Fibroblast of skin of right biceps (primary cell): ENCODE data around the gene GRIA1.
A peak's percentile ranks its signal among the peaks of the same experiment; 100 is the strongest.

ENCODE experiments used
- DNase-seq: peaks from one replicate; pipeline ENCODE4 v3.0.0-alpha.2; 2013

The GRIA1 gene

DNA sequence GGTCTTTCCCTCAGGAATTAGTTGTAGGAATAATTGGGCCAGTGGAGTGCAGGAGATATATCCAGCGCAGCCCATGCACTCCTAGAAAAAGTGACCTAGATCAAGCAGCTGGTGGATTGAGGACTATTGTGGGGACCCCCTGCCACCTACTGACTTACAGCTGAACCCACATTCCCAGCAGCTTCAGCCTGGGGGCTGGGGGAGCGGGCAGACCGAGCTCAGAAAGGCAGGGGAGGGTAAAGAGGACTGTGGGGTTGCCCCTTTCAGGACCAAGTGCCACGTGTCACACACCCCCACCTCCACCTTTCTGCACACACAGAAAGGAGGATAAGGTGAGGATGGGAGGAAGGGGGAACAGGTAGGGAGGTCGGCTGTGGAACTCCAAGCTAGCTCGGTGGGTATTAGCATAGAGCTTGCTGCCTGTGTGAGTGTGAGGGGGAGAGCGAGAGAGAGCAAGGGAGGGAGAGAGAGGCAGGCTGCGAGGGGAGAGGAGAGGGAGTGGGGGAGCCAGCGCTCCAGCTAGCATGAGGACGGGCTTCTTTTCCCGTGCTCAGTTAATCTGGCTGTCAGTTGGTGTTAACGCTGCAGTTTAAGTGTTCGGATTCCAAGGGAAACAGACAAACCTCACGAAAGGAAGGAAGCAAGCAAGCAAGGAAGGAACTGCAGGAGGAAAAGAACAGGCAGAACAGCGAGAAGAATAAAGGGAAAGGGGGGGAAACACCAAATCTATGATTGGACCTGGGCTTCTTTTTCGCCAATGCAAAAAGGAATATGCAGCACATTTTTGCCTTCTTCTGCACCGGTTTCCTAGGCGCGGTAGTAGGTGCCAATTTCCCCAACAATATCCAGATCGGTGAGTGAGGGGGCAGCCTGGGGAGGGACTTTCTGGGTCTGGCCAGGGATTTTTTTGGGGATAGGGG, at the start of gene GRIA1:
TSS of gene GRIA1 (plus strand) at position 553 of the 920 bp plus-strand sequence.
- DNase-seq: peak; percentile 54

DNA sequence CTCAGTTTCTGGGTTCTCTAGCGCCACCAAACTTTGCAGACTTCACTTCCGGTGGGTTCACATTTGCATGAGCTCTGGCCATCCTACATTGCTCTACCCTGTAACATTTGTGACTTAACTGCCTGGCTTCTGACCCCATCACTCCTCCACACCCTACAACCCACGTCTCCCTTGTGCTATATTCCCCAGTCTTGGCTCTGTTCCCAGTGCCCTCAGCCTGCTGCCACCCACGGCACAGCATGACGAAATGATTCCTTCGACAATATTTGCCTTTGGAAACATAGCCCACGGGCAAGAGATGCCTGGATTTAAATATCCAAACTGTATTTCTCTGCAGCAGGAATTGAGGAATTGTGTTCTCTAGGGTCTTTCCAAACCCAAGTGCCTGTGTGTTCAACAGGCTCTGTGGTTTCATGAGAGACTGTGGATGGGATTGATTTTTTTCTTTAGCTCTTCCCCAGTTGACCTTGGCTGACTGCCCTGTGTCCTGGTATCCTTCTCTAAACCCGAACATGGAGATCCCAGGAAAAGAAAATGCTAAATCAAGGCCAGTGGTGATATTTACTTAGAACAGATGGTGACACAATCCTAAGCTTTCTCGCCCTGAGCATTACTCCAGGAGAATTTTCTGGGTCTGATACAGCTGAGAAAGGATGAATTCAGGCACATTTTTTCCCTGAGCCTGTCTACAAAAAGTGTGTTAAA, 44.4 kb upstream of the GRIA1 start:
- DNase-seq: peak; percentile 33

DNA sequence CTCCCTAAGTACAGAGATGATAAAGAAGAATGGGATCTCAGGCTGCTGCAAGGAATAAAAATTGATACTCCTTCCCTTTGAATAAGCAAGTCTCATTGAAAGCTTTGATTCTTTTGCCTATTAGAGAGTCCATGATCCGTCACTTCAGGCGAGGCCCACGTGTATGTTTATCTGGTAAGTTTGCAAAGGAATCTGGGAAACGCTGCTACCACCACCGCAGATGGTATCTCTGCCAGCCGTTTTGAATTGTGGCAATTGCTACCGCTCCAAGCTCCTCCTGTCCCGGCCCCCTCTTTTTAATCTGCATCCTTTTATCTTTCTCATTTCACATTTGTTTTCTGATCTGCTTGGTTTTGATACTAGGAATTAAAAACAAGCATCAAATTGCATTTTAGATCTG, 42.9 kb upstream of the GRIA1 start:
- DNase-seq: no peak

DNA sequence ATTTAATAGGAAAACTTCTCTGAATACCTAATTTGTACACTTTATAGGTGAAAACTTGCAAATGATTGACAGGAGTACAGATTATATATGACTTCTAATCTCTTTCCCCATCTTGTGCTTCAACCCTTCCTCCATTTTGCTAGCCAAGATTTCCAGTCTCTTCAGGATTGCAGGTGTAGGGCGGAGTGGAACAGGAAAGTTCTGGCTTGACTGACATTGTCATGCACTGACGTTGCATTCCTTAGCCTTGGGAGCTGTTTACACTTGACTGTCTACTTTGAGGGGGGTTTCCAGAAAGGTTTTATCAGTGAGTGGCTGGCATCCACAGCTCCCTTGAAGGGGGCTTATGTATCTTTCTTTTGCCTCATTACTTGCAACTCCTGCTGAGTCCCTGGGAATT, 34.1 kb upstream of the GRIA1 start:
- DNase-seq: no peak

DNA sequence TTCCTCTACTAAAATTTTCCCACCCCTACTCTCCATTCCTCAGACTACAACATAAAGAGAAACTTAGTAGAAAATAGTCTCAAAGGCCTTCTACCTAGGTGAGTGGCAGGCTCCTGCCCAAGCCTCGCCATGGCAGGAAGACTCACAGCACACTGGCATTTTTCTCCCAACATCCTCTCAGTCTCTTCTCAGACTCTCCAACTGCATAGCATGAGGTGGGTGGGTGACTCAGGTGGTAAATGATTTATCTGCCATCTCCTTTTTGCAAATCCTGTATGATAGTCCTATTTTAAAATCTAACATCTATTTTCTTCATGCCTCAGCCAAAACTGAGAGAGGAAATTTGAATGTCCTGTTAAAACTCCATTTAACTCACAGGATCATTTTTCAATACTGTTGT, 33.5 kb upstream of the GRIA1 start:
- DNase-seq: no peak

DNA sequence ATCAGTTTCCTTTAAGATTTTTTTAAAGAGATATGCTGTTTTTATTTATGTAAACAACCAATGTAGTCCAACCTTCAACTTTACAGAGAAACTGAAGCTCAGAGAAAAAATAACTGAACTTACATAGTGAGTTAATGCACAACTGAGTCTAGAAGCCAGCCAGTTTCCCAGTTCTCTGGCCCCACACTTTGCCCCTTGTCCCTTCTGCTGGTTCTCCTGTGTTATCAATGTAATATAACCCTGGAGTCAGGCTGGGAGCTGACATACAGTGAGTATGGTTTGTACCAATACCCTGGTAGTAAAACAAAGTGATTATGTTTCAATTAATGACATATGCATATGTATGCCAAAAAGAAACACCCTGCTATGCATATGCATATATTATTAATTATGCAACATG, 32.2 kb upstream of the GRIA1 start:
- no peak for DNase-seq

DNA sequence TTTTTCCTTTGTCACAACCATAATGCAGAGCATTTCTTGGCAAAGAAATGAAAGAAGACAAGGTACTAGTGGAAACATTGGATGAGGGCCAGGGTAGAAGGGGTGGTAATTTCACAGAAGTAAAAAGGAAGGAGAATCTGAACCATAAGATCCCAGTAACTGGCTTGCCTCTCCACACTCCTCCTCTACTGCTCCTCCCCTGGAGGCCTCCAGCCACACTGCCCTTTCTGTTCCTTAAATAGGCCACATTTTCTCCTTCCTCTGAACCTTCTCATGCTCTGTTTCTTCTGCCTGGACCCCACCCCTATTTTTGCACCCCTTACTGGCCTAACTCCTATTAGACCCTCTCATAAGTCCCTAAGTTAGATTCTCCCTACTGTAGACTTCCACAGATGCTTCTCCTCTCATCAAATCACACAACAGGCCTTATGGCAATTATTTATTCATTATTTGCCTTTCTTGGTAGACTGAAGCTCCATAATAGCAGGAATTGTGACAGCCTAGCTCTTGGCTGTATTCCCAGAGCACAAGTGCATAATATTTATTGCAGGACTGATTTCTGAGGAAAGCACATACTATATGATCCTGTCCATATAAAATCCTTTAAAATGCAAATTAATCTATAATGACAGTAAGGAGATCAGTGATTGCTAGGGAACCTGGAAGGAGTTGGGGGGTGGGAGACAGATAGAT, 31.3 kb upstream of the GRIA1 start:
- no peak for DNase-seq

DNA sequence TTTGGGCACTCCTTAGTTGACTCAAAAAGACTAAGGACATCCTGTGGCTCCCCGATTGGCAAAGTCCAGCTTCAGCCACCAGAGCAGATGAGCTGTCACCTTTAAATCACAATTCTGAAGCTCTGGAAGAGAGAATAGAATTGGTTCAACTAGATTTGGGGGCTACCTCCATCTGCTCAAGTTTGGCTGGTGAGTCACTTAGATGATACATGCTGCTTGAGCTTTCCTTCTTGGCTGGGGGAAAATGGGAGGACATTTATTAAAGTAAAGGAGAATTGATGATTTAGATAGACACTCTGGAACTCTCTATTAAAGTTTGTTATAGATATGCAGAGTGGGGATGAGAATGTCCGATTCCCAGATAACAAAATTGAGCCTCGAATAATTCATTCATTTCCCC, 30.0 kb upstream of the GRIA1 start:
- peak; percentile 48 for DNase-seq

DNA sequence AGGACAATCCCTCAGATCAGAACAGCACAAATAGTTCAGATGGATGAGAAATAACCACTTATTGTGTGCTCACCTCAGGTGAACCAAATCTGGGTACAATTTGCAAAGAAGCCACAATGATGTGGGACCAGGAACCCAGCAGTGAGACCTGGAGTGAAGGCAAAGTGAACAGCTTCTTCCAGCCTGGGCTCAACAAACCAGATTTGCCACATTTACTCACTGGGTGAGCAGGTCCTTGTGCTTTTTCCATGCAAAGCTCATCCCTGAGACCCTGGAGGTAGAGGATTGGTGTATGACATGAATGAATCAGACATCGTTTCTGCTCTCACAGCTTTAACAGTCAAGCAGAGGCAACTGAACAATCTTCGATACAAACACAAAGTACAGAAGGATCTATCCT, 29.1 kb upstream of the GRIA1 start:
- no peak for DNase-seq

DNA sequence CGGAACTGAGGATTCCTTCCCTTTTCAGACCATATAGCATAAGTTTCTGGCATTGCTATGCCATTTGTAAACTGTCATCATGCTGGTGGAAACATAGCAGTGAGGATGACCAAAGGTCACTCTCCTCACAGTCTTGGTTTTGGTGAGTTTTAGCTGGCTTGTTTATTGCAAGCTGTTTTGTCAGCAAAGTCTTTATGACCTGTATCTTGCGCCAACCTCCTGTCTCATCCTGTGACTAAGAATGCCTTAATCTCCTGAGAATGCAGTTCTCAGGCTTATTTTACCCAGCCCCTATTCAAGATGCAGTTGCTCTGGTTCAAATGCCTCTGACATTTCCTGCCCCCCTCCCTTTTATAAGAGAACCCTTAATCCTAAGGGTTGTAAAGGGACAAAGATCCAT, 26.7 kb upstream of the GRIA1 start:
- peak; percentile 72 for DNase-seq

DNA sequence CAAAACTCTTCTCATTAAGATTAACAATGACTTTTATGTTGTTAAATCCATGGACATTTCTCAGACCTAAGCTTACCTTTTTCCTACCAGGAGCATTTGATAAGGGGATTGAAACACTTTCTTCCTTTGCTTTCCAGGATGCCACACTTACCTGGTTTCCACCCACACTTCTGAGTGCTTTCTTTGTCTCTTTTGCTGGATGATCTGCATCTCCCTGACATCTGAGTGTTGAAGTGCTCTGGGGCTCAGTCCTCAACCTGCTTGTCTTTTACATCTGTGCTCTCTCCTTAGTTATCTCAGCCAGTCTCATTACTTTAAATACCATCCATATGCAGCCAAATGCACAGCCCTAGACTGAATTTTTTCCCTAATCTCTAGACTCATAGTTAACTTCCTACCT, 22.9 kb upstream of the GRIA1 start:
- no peak for DNase-seq

DNA sequence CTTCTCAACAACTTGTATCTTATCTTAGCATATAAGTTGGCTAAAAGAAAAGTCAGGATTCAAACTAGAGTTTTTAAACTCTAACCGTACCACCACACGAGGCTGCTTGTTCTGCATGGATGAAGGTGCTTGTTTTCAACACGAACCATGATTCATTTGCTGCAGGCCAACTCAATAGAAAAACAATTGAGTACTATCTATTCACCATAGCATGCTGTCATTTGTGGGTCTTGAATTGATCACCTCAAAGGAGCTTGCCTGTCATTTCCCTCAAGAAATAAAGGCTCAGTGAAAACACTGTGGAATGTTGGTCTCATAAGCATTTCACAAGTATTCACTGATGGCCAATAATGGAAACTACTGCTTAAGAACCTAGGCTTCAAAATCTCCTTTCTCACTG, 21.0 kb upstream of the GRIA1 start:
- DNase-seq: no peak

DNA sequence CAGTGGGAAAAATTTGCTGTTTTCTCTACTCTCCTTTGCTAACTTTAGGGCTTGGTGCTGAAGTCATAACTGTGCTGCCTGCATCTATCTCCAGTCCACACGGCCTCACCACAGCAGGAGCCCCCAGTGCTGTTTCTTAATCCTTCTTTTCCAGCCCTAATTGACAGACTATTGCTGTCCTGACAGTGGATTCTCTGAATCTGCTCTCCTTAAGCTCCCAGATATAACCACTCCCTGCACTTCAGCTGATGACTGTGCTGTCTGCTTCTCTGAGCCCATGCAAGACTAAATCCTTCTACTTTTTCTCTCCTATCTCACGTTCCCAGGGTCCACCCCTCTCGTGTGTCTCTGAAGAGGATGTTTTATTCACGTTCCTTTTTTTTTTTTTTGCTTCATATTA, 19.7 kb upstream of the GRIA1 start:
- DNase-seq: no peak

DNA sequence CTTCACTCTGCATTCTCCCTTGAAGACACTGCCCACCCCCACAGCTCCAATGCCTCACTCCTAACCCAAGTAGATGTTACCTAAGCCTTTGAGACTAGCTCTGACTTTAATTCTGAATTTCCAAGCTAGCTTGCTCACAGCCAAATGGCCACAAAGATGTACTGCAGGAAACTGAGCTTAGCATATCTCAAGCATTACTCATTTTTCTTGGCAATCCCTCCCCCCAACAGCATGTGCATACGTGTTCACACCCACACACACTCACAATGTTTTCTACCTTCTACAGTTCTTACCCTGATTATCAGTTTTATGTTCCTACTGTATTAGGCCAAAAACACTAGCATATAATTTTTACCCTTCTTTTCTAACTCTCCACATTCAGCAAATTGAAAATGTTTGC, 13.7 kb upstream of the GRIA1 start:
- peak; percentile 90 for DNase-seq

DNA sequence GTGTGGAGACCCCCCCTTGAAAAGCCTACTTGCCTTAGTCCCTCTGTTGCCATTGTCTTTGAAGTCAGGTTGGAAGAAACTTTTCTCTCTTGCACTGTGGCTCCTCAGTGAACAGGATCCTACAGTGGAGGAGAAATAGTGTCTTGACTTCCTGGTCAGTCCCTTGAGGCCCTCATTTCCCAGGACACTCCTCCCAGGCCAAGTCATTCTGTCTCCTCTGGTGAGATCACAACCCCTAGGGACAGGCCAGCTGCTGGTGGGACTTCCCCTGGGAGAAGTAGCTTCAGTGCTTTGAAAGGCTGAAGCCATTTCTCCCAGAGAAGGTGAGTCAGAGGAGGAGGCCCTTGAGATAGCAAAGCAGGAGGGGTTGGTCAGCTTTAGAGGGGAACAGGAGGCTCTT, 10.1 kb upstream of the GRIA1 start:
- DNase-seq: peak; percentile 53

DNA sequence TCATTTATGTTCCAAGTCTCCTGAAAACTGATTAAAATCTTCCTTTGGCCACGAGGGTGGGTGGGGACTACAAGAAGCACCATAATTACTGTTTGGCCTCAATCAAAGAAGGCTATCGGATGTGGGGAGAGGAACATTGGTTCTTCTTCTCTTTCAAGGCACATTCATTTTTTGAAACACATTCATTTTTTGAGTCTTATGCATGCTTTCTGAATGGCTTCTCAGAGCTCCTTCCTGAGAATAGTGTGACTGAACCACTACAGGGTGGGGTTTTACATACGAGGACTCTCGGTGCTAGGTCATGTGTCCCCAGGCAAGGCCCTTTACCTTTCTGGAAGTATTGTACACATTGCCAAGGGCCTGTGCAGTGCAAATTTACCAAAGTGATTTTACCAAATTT, 7.0 kb upstream of the GRIA1 start:
- DNase-seq: no peak

DNA sequence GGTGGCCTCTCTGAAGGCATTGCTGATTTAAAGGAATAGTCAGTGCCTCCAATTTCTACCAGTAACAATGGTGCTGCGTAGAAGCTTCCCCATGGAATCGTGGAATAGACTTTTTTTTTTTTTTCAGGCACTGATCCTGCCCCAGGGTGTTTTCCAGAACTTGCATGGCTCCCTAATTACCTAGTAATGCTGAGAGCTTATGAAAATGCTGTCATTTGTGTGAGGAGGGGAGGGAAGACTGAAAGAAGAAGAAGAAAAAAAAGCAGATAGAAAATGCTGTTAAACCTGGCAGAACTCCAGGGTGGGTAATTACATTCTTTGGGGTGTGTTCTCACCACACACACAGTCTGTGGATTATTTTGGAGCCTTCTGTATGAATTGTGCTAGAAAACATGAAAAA, 4.8 kb upstream of the GRIA1 start:
- peak; percentile 49 for DNase-seq

DNA sequence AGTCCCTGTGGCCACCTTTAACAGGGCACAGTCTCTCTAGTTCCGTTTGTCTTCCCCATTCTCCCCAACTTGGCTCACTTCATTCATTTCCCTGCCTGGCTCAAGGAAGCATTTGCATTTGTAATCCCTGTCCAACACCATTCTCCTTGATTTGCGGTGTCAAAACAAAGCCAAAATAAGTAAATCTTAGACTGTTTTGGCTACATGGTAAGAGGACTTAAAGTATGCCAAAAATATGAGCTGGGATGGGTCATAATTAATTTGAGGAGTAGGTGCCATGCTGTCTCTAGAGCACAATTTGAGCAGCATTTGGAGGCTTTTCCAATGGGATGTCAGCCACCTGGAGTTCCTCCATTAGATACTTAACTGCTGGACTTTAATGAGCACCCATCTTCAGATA, 3.7 kb upstream of the GRIA1 start:
- no peak for DNase-seq

DNA sequence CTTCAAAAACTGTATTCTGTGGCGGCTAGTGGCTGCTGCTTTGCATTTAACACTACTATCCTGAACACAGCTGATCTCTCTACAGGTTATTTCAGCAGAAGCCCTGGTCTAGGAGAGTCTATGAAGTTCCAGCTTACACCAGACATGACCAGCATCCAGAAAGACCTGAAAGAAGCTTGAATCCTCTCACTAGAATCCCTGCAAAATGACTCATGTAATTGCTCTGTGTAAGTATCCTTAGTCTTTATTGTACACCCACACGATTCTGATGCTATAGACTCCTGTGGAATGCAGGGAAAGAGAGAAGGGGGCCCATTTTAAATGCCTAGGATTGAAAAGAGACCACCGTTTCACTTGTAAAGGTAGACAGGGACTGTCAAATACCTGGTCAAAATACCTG, 859 bp upstream of the GRIA1 start:
- DNase-seq: peak; percentile 80

DNA sequence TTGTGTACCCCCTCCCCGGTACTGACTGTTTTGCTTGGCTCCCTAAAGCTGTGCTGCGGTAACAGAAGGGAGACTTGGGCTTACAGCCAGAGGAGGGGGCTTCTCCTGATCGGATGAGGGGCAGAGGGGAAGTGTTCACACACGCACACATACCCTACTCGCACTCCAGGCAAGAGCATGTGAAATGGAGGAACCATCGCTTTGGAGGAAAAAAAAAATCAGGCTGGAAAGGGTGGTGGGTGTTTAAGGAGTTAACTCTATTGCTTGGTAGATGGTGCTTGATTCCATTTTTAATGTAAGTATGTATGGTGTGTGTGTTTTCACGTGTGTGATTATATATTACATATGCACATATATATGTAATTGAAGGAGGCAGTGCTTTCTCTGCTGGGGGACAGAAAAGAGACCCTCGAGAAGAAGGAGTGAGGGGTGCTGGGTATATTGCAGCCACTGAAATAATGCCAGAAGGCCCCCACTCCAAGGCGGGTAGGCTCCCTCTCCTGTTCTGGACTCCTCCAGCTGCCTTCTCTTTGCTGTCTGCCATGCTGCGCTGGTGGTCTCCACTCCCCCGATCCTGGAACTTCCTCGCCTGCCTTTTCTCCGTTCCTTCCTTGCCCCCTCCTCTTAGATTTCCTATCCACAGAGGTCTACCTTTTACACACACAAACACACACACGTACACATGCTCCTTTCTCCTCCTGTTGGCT, 721 bp downstream of the GRIA1 start:
- no peak for DNase-seq

DNA sequence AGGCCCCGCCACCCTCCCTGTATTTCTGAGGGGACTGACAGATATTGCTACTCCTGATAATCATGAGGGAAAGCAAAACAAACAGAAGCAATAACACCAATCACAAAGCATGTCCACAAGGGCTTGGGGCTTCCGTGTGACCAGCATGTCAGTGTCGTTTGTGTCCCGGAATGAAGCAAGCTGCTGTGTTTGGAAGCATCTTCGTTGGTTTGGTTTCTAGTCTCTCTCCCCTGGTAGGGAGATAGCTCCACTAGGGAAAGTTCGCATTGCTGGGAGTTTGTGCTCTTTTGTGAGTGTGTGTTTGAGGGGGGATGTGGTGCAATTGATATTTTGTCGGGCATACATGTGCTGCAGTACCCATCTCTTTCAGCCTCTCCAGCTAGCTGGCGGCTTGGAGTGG, 1.4 kb downstream of the GRIA1 start:
- no peak for DNase-seq

DNA sequence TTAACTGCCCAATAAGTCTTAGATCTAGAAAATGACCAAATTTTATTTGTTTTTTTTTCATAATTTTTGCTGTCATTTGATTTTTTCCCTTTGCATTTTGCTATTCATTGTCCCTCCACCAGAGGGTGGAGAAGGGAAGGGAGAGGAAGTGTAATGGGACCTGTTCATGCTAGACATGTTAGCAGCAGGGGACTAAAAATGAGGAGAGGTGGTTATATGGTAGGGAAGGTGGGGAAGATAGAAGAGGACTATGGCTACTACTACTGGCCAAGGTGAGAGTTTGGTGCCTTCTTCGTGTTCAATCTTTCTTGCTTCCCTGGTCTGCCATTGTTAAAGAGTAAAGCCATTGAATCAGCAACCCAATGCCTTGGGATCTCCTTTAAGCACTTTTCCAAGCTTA, 6.4 kb downstream of the GRIA1 start:
- peak; percentile 52 for DNase-seq

DNA sequence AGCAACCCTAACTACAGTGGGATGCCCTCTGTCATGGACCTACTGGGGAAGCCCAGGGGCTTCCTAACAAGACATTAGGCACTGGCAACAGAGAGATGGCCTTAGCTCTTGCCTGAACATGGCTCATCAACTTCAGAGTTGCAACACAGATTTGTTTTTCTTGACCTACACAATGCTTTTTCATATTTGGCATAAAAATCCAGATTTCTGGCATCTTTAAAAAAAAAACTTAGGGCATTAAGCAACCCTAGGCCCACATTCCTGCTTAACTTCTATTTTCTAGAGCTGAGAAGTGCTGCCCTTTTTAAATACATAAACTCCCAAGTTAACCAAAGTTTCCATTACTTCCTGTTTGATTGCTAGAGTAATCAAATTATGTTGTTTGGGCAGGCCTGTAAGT, 8.0 kb downstream of the GRIA1 start:
- no peak for DNase-seq
